NT2/D1 (cell line): ENCODE data around the gene CLEC16A.

Experiments used
- SUZ12 ChIP-seq: IDR thresholded peaks from 2 replicates; pipeline ENCODE4 v1.6.1; 2011; ENCODE audit not compliant: insufficient read length, insufficient read depth; ENCODE audit errors: extremely low read depth
- YY1 ChIP-seq: IDR thresholded peaks from 2 replicates; pipeline ENCODE4 v1.6.1; 2011; ENCODE audit not compliant: insufficient read length, insufficient read depth

GRCh38 chr16:11072420-11073153, 128.2 kb downstream of the CLEC16A start:
- TF ChIP-seq YY1 (no peak), SUZ12 (no peak)
